ENCODE data around the gene OR1K1.
"Not testable (repeated sequence)": the region's sequence is repeated elsewhere in the genome, so short reads cannot be mapped to it uniquely, and the experiment has no call there.

OR1K1 gene

GRCh38 chr9:122814545-122814944 is 14.6 kb downstream of the OR1K1 start:
- peak; percentile 80 for DNase-seq

GRCh38 chr9:122815544-122815943 is 15.6 kb downstream of the OR1K1 start:
- no peak for DNase-seq

- peak; percentile 88 for DNase-seq
Measured at GRCh38 chr9:122816163-122816867, 16.4 kb downstream of the OR1K1 start.

GRCh38 chr9:122819326-122819725 is 19.4 kb downstream of the OR1K1 start:
- no peak for DNase-seq

- no peak for DNase-seq
Measured at GRCh38 chr9:122819791-122820489, 20.0 kb downstream of the OR1K1 start.

- DNase-seq: no peak
Measured at GRCh38 chr9:122820490-122820845, 20.5 kb downstream of the OR1K1 start.

- peak; percentile 99 for DNase-seq
Measured at GRCh38 chr9:122821278-122821943, 21.5 kb downstream of the OR1K1 start.

GRCh38 chr9:122822056-122822455 is 22.1 kb downstream of the OR1K1 start:
- no peak for DNase-seq

- no peak for DNase-seq
Measured at GRCh38 chr9:122822938-122823337, 23.0 kb downstream of the OR1K1 start.

- DNase-seq: no peak
Measured at GRCh38 chr9:122827761-122828093, 27.8 kb downstream of the OR1K1 start.

- not testable (repeated sequence) for DNase-seq
Measured at GRCh38 chr9:122828965-122829284, 29.0 kb downstream of the OR1K1 start.

GRCh38 chr9:122832194-122832593 is 32.3 kb downstream of the OR1K1 start:
- no peak for DNase-seq

- peak; percentile 19 for DNase-seq
Measured at GRCh38 chr9:122835313-122835731, 35.4 kb downstream of the OR1K1 start.

GRCh38 chr9:122837266-122837850 is 37.4 kb downstream of the OR1K1 start:
- no peak for DNase-seq

- DNase-seq: not testable (repeated sequence)
Measured at GRCh38 chr9:122838441-122838840, 38.5 kb downstream of the OR1K1 start.

GRCh38 chr9:122841501-122841900 is 41.6 kb downstream of the OR1K1 start:
- DNase-seq: no peak

GRCh38 chr9:122844137-122844536 is 44.2 kb downstream of the OR1K1 start:
- no peak for DNase-seq

GRCh38 chr9:122845116-122845515 is 45.2 kb downstream of the OR1K1 start:
- DNase-seq: no peak

- no peak for DNase-seq
Measured at GRCh38 chr9:122846371-122846940, 46.5 kb downstream of the OR1K1 start.

- DNase-seq: no peak
Measured at GRCh38 chr9:122848256-122848943, 48.5 kb downstream of the OR1K1 start.
